ENCODE results near the gene PRKCG.

PRKCG gene

DNA sequence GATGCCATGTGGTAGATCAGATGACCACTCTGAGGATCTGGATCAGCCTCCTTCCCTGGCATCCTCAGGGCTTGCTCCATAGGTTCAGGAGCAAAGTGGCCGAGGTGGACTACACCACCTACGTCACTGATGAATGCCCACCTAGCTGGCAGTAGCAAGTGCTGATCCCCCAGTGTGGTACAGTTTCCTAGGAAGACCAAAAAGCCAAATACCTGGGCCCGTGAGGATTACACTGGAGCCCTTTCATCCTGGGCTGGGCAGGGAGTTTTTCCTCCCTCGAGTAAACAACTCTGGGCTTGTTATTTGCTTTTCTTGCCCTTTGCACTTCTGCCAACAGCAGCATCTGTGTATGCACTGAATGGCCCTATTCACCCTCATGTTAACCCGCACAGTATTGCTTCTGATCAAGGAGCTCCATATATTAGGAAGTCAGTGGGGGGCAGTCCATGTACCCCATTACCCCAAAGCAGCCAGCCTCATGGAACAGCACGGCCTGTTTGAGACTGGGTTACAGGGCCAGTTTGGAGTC, 17.6 kb upstream of the PRKCG start:
- H3K4me3 ChIP-seq (ENCODE audit: control insufficient read depth, low read depth, low read length) = no peak overlapping the region
- TF ChIP-seq, protein P1, sequence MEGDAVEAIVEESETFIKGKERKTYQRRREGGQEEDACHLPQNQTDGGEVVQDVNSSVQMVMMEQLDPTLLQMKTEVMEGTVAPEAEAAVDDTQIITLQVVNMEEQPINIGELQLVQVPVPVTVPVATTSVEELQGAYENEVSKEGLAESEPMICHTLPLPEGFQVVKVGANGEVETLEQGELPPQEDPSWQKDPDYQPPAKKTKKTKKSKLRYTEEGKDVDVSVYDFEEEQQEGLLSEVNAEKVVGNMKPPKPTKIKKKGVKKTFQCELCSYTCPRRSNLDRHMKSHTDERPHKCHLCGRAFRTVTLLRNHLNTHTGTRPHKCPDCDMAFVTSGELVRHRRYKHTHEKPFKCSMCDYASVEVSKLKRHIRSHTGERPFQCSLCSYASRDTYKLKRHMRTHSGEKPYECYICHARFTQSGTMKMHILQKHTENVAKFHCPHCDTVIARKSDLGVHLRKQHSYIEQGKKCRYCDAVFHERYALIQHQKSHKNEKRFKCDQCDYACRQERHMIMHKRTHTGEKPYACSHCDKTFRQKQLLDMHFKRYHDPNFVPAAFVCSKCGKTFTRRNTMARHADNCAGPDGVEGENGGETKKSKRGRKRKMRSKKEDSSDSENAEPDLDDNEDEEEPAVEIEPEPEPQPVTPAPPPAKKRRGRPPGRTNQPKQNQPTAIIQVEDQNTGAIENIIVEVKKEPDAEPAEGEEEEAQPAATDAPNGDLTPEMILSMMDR (IDR thresholded peaks at IDR 0.05; ENCODE audit: control insufficient read depth, insufficient read depth, low read depth, low read length, missing control alignments) = no peak
- no peak for DNase-seq (ENCODE audit: low read depth)

GRCh38 chr19:53865523-53865917, 16.5 kb upstream of the PRKCG start:
- DNase-seq (ENCODE audit: low read depth) = no peak
- TF ChIP-seq, protein P1 (IDR thresholded peaks at IDR 0.05; ENCODE audit: control insufficient read depth, insufficient read depth, low read depth, low read length, missing control alignments) = no peak
- H3K4me3 ChIP-seq (ENCODE audit: control insufficient read depth, low read depth, low read length) = peak overlapping the region; percentile 26

GRCh38 chr19:53865918-53866864, 15.8 kb upstream of the PRKCG start:
- H3K4me3 ChIP-seq (ENCODE audit: control insufficient read depth, low read depth, low read length) = peak overlapping the region; percentile 38
- TF ChIP-seq, protein P1 (IDR thresholded peaks at IDR 0.05; ENCODE audit: control insufficient read depth, insufficient read depth, low read depth, low read length, missing control alignments) = no peak
- DNase-seq (ENCODE audit: low read depth) = no peak

- TF ChIP-seq, protein P1 (IDR thresholded peaks at IDR 0.05; ENCODE audit: control insufficient read depth, insufficient read depth, low read depth, low read length, missing control alignments) = no peak
- no peak for DNase-seq (ENCODE audit: low read depth)
- H3K4me3 ChIP-seq (ENCODE audit: control insufficient read depth, low read depth, low read length) = peak overlapping the region; percentile 70
Observed at GRCh38 chr19:53866865-53867224, 15.2 kb upstream of the PRKCG start.

DNA sequence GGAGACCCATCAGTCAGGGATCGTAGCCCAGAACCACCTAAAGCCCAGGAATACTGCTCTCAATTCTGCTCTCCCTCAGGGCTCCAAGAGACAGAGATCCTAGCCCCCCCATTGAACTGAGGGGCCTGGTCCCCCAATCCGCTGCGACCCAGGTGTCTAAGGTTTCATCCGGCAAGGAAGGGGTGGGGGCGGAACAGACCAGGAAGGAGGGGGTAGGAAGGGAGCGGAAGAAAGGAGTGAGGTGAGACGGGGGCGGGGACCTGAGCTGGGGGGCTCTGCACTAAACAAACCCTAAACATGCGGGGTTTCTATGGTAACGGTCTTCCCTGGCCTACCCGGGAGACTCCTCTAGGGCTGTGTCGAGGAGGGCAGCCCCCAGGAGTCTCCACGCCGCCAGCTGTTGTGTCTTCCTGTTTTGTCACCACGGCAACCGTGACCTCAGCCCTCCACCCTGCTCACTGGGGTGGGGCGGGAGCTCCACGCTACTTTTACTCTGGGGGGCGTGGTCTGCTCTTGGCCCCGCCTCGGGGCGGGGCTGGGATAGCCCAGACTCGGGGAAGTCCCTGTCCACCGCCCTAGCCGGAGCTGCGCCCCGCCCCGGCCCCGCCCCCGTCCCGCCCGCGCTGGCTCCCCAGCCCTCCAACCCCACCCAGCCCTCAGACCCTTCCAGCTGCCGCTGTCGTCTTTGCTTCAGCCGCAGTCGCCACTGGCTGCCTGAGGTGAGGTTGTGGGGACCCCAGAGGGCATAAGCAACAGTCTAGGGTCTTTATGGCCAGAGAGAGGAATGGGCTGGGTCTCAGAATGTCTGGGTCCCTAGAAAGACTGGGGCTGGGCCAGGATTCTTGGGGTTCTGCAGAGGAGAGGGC, 14.5 kb upstream of the PRKCG start, which contains the start of gene MYADM:
MYADM (plus strand) TSS at position 659 of the 866 bp plus-strand sequence. CDS start 5,647 bp downstream, outside the sequence.
- peak within 1 kb of the TSS; percentile 70 for H3K4me3 ChIP-seq (ENCODE audit: control insufficient read depth, low read depth, low read length)
- TF ChIP-seq, protein P1 (IDR thresholded peaks at IDR 0.05; ENCODE audit: control insufficient read depth, insufficient read depth, low read depth, low read length, missing control alignments) = no peak
- peak; percentile 90 for DNase-seq (ENCODE audit: low read depth)
